DMS114 treated with DMSO at 0.1 percent for 48 hours (cell line): ENCODE measurements around the gene CLIC4.

Experiments used
- DNase-seq: peaks from one replicate; lab custom pipeline; 2025; ENCODE audit not compliant: unreplicated experiment; lab: John Stamatoyannopoulos, UW

Gene CLIC4

GRCh38 chr1:24856787-24857506 is 111.7 kb downstream of the CLIC4 start:
- no peak for DNase-seq

DNA sequence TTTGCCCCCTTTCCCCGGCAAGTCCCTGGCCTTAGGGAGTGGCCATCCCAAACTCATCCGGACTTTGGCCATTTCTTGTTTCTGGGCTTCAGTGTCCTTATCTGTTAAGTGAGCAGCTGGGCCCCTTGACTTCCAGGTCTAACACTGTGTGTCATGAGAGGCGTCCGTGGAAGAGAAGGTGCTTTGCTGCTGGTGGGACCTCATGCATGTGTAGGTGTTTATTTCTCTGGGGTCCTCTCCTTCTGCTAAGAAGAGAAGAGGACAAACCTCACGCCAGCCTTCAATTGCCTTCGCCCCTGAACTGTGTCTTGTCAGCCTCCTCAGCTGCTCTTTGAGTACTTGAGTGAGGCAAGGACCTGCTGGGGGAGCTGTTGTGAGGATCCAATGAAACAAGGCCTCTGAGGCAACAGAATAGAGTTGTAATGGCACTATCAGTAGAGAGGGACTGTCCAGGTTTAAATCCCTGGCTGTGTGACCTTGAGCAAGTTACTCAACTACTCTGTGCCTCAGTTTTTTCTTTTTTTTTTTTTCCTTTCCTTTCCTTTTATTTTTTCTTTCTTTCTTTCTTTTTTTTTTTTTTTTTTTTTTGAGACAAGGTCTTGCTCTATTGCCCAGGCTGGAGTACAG is 112.4 kb downstream of the CLIC4 start:
- DNase-seq = no peak

- DNase-seq = no peak
Observed at GRCh38 chr1:24858277-24858676, 113.0 kb downstream of the CLIC4 start.

- no peak for DNase-seq
Observed at GRCh38 chr1:24859063-24860010, 114.1 kb downstream of the CLIC4 start.

DNA sequence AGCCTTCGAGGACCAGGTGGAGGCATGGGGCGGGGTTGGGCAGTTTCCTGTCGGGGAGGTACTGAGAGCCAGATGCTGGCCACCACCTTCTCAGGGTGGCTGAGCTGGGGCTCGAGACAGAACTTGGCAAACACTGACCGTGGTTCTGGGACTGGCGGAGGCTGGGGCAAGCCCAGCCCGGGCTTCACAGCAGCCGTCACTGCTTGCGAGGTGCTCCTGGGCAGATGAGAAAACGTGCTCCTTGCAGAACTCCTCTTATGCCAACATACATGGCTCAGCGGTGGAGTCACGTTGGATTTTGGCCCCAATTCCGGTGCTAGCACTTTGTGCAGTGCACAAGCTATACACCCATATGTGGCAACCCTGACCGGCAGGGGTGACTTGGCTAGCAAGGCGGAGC is 115.6 kb downstream of the CLIC4 start:
- DNase-seq = no peak

DNA sequence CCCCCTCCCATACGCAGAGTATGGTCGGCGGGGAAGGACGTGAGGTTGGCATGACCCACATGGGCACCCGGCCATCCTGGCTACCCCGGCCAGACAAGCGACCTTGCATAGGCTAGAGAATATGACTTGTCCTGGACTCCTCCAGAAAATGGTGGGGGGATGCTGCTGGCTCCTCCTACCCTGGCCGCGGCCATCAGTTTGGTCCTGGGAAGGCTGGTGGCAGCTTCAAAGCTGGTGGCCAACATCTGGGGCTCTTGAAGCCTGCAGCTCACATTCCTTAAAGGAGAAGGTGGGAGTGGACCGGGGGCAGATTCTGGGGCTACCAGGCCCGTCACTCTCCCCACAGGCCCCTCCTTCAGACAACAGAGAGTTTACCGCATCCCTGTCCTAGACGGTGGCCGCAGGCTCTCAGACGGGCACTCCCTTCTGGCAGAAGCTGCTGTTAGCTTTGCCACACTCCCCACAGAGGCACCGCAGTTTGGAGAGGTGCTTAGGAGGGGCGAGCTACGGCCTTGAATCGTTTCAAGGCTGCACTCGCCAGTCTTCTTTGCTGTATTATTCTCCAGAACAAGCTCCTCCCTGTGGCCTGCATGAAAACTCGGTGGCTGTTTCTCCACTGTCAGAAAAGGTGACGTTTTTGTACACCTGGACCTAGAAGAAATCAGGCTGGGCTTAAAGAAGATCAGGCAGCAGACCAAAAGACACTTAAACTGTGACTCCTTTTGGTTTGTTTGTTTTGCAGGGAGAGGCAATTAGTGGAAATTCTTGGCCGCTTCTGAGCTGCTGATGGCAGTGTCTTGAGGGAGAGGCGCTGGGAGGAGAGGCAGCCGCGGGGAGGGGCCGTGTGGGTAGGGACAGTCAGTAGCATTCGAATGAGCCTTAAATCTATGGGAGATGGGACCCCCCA is 116.8 kb downstream of the CLIC4 start:
- DNase-seq = no peak

GRCh38 chr1:24862775-24863483 is 117.7 kb downstream of the CLIC4 start:
- no peak for DNase-seq

DNA sequence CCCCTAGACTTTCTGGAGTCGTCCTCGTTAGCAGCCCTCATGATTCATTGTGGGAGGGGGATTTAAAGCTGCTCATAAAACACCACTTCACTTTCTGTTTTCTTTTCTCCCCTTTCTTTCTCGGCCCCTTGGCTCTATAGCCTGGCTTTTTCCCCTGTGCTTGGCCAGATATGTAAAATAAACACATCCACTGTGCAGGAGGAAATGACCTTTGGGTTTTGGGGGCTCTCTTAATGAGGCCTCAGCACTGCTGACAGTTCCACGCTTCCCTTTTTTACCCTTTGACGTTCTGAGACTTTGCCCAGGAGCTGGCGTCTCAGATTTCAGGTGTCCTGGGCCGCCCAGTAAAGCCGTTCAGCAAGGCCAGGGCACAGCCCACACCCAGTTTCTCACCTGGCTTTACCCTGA is 119.1 kb downstream of the CLIC4 start:
- no peak for DNase-seq

- DNase-seq = no peak
Observed at GRCh38 chr1:24865168-24865567, 119.9 kb downstream of the CLIC4 start.

DNA sequence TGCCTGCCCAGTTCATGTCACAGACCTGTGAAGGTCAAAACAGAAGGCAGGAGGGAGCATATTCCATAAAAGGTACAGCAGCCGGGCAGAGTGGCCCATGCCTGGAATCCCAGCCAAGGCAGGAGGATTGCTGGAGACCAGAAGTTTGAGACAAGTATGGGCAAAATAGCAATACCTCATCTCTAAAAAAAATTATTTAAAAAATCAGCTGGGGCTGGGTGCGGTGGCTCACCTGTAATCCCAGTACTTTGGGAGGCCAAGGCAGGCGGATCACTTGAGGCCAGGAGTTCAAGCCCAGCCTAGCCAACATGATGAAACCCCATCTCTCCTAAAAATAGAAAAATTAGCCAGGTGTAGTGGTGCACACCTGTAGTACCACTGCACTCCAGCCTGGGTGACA is 120.3 kb downstream of the CLIC4 start:
- no peak for DNase-seq

DNA sequence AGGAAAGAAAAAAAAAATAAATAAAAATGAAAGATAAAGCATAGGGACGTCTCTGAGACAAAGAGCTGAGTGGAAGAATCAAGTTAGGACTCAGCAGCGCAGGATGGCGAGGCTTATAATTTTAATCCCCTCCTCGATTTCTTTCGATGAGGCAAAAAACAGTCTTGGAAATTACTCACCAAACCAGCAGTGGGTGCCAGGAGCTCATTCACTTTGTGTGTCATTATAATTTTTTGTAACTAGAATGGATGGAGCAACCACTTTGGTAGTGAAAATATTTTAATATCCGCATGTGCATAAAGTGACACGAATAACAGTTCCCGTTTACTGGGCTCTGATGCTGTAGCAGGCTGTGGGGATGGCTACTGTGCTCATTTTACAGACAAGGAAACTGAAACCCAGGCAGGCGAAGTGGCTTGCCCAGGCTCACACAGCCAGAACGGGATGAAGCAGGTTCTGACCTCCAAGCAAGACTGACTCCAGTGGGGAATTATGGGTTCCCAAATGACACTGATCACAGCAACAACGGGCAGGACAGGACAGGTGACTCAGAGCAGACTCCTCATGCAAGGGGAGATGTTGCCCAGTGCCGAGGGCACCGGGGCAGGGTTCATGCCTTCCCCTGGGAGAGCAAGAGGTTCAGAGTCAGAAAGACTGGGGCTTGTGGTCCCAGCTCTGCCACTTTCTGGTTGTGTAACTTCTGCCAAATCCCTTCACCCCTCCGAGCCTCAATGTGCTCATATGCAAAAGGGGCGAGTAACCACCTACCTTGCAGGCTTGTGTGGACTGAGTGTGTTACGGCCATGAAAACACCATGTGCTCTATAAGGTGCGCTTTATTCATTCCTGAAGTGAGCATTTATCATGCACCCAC is 121.2 kb downstream of the CLIC4 start:
- no peak for DNase-seq

DNA sequence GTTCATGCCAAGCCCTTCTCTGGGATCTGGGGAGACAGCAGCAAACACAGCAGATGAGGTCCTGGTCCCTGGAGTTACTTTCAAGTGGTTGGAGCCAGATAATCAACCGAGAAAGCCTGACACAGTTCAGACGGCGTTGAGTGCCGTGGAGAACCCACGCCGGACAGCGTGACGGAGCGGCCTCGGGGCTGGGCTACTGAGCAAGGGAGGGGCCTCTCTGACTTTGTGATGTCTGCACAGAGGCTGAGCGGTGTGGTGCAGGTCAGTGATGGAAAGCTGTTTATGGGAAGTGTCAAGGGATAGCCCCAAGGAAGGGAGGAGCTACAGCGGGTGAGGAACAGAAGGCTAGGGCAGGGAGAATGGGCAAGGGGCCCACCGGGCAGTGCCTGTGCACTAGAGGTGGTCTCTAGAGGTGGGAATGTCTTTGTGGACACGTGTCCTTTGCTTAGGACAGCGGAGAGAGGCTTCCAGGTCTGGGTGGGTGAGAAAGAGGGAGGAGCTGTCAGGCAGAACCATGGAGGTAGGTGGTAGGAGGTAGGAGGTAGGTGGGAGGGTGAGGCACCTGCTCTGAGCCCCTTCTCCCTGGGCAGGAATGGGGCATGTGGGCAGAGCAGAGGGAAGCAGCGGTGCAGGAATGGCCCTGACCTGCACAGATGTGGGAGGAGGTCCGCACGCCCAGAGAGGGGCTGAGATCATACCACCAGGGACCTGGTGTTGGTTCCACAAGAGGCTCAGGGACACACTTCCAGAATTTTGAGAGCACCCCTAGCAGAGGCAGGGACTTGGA is 122.0 kb downstream of the CLIC4 start:
- no peak for DNase-seq

DNA sequence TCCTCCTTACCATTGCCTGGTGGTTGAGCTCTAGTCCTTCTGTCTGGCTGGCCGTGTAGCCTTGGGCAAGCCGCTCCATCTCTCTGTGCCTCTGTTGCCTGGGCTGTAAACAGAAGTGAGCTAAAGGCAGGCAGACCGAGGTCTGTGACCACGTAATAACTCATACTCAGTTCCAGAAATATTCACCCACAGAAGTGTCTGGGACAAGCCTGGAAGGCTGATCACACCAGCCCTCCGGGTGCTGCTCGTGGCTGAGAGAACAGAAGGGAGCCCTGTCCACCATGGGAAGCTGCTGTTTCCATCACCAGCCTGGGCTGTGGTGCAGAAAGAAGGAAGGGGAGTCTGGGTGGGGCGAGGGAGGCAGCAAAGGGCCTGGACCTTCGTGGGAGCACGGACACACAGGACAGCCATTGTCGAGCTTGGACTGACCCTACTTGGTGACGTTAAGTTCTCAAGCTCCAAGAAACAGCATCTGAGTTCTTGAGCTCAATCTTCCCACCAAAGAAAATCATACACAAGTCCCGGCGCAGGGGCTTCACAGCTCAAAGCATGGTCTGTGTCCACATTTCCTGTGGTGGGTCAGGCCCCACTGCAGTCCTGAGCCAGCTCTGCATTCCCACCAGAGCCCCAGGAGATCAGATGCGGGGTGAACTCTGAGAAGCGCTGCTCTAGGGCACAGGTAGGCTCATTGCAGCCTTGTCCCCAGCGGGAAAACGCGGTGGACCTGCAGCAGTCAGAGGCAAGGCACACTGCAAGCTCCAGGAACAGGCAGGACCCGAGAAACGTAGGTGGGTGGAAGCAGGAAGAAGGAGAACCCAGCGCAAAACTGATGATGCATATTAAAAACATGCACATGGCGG is 123.0 kb downstream of the CLIC4 start:
- DNase-seq = no peak

- no peak for DNase-seq
Observed at GRCh38 chr1:24870551-24871195, 125.4 kb downstream of the CLIC4 start.

DNA sequence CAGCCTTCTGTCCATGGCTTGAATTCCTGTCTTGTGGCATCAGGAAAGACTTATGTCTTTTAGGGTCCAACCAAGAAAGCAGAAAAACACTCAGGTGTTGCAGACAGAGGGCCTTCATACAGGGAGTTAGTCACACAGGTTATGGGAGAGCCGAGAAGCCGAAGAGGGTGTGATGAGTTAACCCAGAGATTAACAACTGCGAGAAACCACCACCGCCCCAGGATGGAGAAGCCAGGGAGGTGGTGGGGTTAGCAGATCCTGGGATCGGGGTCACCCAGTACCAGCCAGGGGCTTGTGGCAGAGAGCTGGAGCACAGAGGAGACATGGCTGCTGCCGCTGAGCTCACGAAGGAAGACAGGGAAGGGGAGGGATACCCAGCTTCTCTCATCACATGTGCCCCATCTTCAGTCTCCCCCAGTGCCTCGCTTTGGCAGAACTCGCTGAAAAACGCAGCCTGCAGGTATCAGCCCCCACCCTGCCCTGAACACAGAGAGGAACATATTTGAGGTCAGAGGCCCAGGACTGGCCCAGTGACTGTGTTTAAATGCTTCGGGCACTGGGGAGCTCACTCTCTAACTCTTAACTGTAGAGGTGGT is 126.2 kb downstream of the CLIC4 start:
- no peak for DNase-seq

GRCh38 chr1:24872061-24872850 is 127.0 kb downstream of the CLIC4 start:
- DNase-seq = no peak
